WTC11 (cell line): ENCODE measurements around the gene CRACR2A. TPM values are rescaled to one million over a fixed set of nuclear protein-coding genes. Genes with fewer than 3 reads are reported as not detected.

Source experiments
- ATAC-seq: fragments of 200-7000 bp; cut with Tn5 transposase; 2 replicates; pipeline ENCODE4 v1.10.0; 2021; ENCODE audit warnings: mild to moderate bottlenecking, moderate library complexity
- CTCF ChIA-PET: fragments of 300-600 bp; sonication (Branson Sonifier 250); formaldehyde crosslinking; loops from one replicate; lab custom pipeline; 2021; ENCODE audit warnings: antibody characterized with exemption; lab: Charles Lee
- POLR2A ChIA-PET: fragments of 350-600 bp; sonication (Branson Sonifier 250); formaldehyde crosslinking; loops from one replicate; lab custom pipeline; 2021; ENCODE audit warnings: antibody characterized with exemption; lab: Charles Lee
- DNase-seq: peaks from one replicate; pipeline ENCODE4 v3.0.0; 2021; ENCODE audit warnings: low spot score
- H3K27ac Mint-ChIP-seq: 2 replicates; pipeline ENCODE4 v1.8.0; 2021; ENCODE audit warnings: mixed read lengths
- H3K27me3 Mint-ChIP-seq: 2 replicates; pipeline ENCODE4 v1.8.0; 2021; ENCODE audit warnings: low read depth, mild to moderate bottlenecking, moderate library complexity, mixed read lengths
- H3K36me3 Mint-ChIP-seq: 2 replicates; pipeline ENCODE4 v1.8.0; 2021; ENCODE audit warnings: mixed read lengths
- H3K4me1 Mint-ChIP-seq: 2 replicates; pipeline ENCODE4 v1.8.0; 2022; ENCODE audit warnings: mixed read lengths
- H3K4me3 Mint-ChIP-seq: 2 replicates; pipeline ENCODE4 v1.8.0; 2021; ENCODE audit warnings: mild to moderate bottlenecking, moderate library complexity, mixed read lengths
- H3K9me3 Mint-ChIP-seq: 2 replicates; pipeline ENCODE4 v1.8.0; 2021; ENCODE audit warnings: mixed read lengths
- ATF1 ChIP-seq: sonication (generic); formaldehyde crosslinking; IDR thresholded peaks from 2 replicates; pipeline ENCODE4 v1.8.1; 2023; ENCODE audit warnings: mild to moderate bottlenecking, moderate library complexity, missing genetic modification reagents
- CBFB ChIP-seq: sonication (generic); formaldehyde crosslinking; IDR thresholded peaks from 2 replicates; pipeline ENCODE4 v1.8.1; 2022; ENCODE audit warnings: mild to moderate bottlenecking, low read depth, missing genetic modification reagents
- EMX1 ChIP-seq: fragments of 250-450 bp; sonication (Bioruptor Pico); IDR thresholded peaks from 2 replicates; pipeline ENCODE4 v1.8.0; 2021; ENCODE audit warnings: mild to moderate bottlenecking
- ESRRA ChIP-seq: sonication (generic); formaldehyde crosslinking; IDR thresholded peaks from 2 replicates; pipeline ENCODE4 v1.8.1; 2022; ENCODE audit warnings: mild to moderate bottlenecking, missing genetic modification reagents, borderline replicate concordance
- ETV6 ChIP-seq: sonication (generic); formaldehyde crosslinking; IDR thresholded peaks from 2 replicates; pipeline ENCODE4 v1.8.1; 2022; ENCODE audit warnings: mild to moderate bottlenecking, missing genetic modification reagents
- JAZF1 ChIP-seq: fragments of 250-450 bp; sonication (Bioruptor Pico); IDR thresholded peaks from 2 replicates; pipeline ENCODE4 v1.9.0; 2021; ENCODE audit warnings: moderate library complexity, mild to moderate bottlenecking, inconsistent platforms
- JUN ChIP-seq: sonication (generic); formaldehyde crosslinking; IDR thresholded peaks from 2 replicates; pipeline ENCODE4 v1.8.0; 2023; ENCODE audit warnings: mild to moderate bottlenecking, missing genetic modification reagents
- NFATC4 ChIP-seq: fragments of 250-450 bp; sonication (Bioruptor Pico); IDR thresholded peaks from 2 replicates; pipeline ENCODE4 v1.9.0; 2021; ENCODE audit warnings: mild to moderate bottlenecking
- NR1H2 ChIP-seq: sonication (generic); formaldehyde crosslinking; IDR thresholded peaks from 2 replicates; pipeline ENCODE4 v1.9.0; 2021; ENCODE audit warnings: mild to moderate bottlenecking, moderate library complexity, missing genetic modification reagents
- NR2C2 ChIP-seq: sonication (generic); formaldehyde crosslinking; IDR thresholded peaks from 2 replicates; pipeline ENCODE4 v1.8.0; 2022; ENCODE audit warnings: mild to moderate bottlenecking, missing genetic modification reagents
- NR3C1 ChIP-seq: sonication (generic); formaldehyde crosslinking; conservative IDR thresholded peaks from 2 replicates; pipeline ENCODE4 v1.8.1; 2023; ENCODE audit warnings: low read depth, mild to moderate bottlenecking, missing genetic modification reagents
- OVOL2 ChIP-seq: fragments of 250-450 bp; sonication (Bioruptor Pico); IDR thresholded peaks from 2 replicates; pipeline ENCODE4 v1.9.0; 2021; ENCODE audit warnings: mild to moderate bottlenecking, borderline replicate concordance
- RELA ChIP-seq: sonication (generic); formaldehyde crosslinking; IDR thresholded peaks from 2 replicates; pipeline ENCODE4 v1.8.1; 2022; ENCODE audit warnings: missing genetic modification reagents, mild to moderate bottlenecking, borderline replicate concordance
- RORB ChIP-seq: fragments of 250-450 bp; sonication (Bioruptor Pico); IDR thresholded peaks from 2 replicates; pipeline ENCODE4 v1.9.0; 2021; ENCODE audit warnings: mild to moderate bottlenecking
- SP1 ChIP-seq: sonication (generic); formaldehyde crosslinking; conservative IDR thresholded peaks from 2 replicates; pipeline ENCODE4 v1.8.1; 2022; ENCODE audit warnings: missing genetic modification reagents
- ZBTB21 ChIP-seq: sonication (generic); formaldehyde crosslinking; IDR thresholded peaks from 2 replicates; pipeline ENCODE4 v1.8.1; 2023; ENCODE audit warnings: mild to moderate bottlenecking, missing genetic modification reagents, borderline replicate concordance
- ZNF138 ChIP-seq: sonication (generic); formaldehyde crosslinking; conservative IDR thresholded peaks from 2 replicates; pipeline ENCODE4 v1.8.1; 2022; ENCODE audit warnings: mild to moderate bottlenecking, moderate library complexity, missing genetic modification reagents
- ZNF219 ChIP-seq: sonication (generic); formaldehyde crosslinking; IDR thresholded peaks from 2 replicates; pipeline ENCODE4 v1.8.0; 2023; ENCODE audit warnings: missing genetic modification reagents, mild to moderate bottlenecking, borderline replicate concordance
- ZNF232 ChIP-seq: sonication (generic); formaldehyde crosslinking; IDR thresholded peaks from 2 replicates; pipeline ENCODE4 v1.8.0; 2022; ENCODE audit warnings: mild to moderate bottlenecking, missing genetic modification reagents
- ZNF263 ChIP-seq: sonication (generic); formaldehyde crosslinking; IDR thresholded peaks from 2 replicates; pipeline ENCODE4 v1.8.1; 2022; ENCODE audit warnings: low read depth, mild to moderate bottlenecking, moderate library complexity, missing genetic modification reagents
- ZNF671 ChIP-seq: fragments of 250-450 bp; sonication (Bioruptor Pico); IDR thresholded peaks from 2 replicates; pipeline ENCODE4 v1.8.0; 2021; ENCODE audit warnings: mild to moderate bottlenecking
- total RNA-seq: library from RNA; stranded (reverse); gene quantifications from 3 replicates; pipeline ENCODE4 v1.2.3, GENCODE V29; 2021
- TF ChIP-seq, protein P1 (sequence below): sonication (generic); formaldehyde crosslinking; IDR thresholded peaks from 2 replicates; pipeline ENCODE4 v1.8.0; 2022; ENCODE audit warnings: mild to moderate bottlenecking, missing genetic modification reagents
- TF ChIP-seq, protein P2 (sequence below): sonication (generic); formaldehyde crosslinking; IDR thresholded peaks from 2 replicates; pipeline ENCODE4 v1.8.0; 2022; ENCODE audit warnings: missing genetic modification reagents
- TF ChIP-seq, protein P3 (sequence below): sonication (generic); formaldehyde crosslinking; IDR thresholded peaks from 2 replicates; pipeline ENCODE4 v1.8.0; 2022; ENCODE audit warnings: mild to moderate bottlenecking, missing genetic modification reagents
- TF ChIP-seq, protein P4 (sequence below): sonication (generic); formaldehyde crosslinking; conservative IDR thresholded peaks from 2 replicates; pipeline ENCODE4 v1.8.1; 2022; ENCODE audit warnings: mild to moderate bottlenecking, missing genetic modification reagents
- TF ChIP-seq, protein P5 (sequence below): sonication (generic); formaldehyde crosslinking; IDR thresholded peaks from 2 replicates; pipeline ENCODE4 v1.8.0; 2022; ENCODE audit warnings: mild to moderate bottlenecking, missing genetic modification reagents

Gene CRACR2A
- total RNA-seq, 1 experiment from 2014 or later = 2.6 TPM

DNA sequence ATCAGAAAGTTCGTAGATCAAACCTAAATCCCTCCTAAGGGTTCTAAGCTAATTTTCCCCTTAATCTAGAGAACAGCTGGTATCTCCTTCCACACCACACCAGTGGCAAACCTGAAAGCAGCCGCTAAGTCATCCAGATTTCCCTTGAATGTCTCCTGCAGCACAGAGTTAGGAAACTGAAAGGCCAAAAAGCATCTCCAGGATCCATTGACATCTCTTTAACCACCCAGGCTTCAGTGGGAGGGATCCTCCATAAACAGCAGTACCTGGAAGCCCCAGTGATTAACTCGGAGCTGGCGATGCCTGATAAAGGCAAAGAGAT is 47.6 kb downstream of the CRACR2A start:
- H3K27ac Mint-ChIP-seq = no peak overlapping the region
- CTCF ChIA-PET = no interaction called here
- no peak overlapping the region for H3K4me3 Mint-ChIP-seq
- peaks cover 14% of the 10 kb centered on the region for H3K36me3 Mint-ChIP-seq
- H3K4me1 Mint-ChIP-seq = peaks cover 7% of the 10 kb centered on the region; the same call in 1 of the 2 replicates
- TF ChIP-seq ETV6 (CRISPR knock-in tag) (no peak), ZNF232 (CRISPR knock-in tag) (no peak), OVOL2 (CRISPR knock-in tag) (no peak), JUN (CRISPR knock-in tag) (no peak), EMX1 (CRISPR knock-in tag) (no peak), SP1 (CRISPR knock-in tag) (no peak)
- TF ChIP-seq, protein P1, sequence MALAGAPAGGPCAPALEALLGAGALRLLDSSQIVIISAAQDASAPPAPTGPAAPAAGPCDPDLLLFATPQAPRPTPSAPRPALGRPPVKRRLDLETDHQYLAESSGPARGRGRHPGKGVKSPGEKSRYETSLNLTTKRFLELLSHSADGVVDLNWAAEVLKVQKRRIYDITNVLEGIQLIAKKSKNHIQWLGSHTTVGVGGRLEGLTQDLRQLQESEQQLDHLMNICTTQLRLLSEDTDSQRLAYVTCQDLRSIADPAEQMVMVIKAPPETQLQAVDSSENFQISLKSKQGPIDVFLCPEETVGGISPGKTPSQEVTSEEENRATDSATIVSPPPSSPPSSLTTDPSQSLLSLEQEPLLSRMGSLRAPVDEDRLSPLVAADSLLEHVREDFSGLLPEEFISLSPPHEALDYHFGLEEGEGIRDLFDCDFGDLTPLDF = no peak
- TF ChIP-seq, protein P2, sequence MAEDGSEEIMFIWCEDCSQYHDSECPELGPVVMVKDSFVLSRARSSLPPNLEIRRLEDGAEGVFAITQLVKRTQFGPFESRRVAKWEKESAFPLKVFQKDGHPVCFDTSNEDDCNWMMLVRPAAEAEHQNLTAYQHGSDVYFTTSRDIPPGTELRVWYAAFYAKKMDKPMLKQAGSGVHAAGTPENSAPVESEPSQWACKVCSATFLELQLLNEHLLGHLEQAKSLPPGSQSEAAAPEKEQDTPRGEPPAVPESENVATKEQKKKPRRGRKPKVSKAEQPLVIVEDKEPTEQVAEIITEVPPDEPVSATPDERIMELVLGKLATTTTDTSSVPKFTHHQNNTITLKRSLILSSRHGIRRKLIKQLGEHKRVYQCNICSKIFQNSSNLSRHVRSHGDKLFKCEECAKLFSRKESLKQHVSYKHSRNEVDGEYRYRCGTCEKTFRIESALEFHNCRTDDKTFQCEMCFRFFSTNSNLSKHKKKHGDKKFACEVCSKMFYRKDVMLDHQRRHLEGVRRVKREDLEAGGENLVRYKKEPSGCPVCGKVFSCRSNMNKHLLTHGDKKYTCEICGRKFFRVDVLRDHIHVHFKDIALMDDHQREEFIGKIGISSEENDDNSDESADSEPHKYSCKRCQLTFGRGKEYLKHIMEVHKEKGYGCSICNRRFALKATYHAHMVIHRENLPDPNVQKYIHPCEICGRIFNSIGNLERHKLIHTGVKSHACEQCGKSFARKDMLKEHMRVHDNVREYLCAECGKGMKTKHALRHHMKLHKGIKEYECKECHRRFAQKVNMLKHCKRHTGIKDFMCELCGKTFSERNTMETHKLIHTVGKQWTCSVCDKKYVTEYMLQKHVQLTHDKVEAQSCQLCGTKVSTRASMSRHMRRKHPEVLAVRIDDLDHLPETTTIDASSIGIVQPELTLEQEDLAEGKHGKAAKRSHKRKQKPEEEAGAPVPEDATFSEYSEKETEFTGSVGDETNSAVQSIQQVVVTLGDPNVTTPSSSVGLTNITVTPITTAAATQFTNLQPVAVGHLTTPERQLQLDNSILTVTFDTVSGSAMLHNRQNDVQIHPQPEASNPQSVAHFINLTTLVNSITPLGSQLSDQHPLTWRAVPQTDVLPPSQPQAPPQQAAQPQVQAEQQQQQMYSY = no peak
- TF ChIP-seq, protein P3, sequence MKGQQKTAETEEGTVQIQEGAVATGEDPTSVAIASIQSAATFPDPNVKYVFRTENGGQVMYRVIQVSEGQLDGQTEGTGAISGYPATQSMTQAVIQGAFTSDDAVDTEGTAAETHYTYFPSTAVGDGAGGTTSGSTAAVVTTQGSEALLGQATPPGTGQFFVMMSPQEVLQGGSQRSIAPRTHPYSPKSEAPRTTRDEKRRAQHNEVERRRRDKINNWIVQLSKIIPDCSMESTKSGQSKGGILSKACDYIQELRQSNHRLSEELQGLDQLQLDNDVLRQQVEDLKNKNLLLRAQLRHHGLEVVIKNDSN (CRISPR knock-in tag) = no peak
- TF ChIP-seq, protein P4, sequence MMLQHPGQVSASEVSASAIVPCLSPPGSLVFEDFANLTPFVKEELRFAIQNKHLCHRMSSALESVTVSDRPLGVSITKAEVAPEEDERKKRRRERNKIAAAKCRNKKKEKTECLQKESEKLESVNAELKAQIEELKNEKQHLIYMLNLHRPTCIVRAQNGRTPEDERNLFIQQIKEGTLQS (CRISPR knock-in tag) = no peak
- TF ChIP-seq, all 79 proteins: peak for 0
- Mint-ChIP-seq H3K27me3 (no peaks in the 10 kb centered on the region), H3K9me3 (peaks cover 16% of the 10 kb centered on the region)
- ATAC-seq = no peak
- POLR2A ChIA-PET = no interaction called here
- no peak for DNase-seq

DNA sequence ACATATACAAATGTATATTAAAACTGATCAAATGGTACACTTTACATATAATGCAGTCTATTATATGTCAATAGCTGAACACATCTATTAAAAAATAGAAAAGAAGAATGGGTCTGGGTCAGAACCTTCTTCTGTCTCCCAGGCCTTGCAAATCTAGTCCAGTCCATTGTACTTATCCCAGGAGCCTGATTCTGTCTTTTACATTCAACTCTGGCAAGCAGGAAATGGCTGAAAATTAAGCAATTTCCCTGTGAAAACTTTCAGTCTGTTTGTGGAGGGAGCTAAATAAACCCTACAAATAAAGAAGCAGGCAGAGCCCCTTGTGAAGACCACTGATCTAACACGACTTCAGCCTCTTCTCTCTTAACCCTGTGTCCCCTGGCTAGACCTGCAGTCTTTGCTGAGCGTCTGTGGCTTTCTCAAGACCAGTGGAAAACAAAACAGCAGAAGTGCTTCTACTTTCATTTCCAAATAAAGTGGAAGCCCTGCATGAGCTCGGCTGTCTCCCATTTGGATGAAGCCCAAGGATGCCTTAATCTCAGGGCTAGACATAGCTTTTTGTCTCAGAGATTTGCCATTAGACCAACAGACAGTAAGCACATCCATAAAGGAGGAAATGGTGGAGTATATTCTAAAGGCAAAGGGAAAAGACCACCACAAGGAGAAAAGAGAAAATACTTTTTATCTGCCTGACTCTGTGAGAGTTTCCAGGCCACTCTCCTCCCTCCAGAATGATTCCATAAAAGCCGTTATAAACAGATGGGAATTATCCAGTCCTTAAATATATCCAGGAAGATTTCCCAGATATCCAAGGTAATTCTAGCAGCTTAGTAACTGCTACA is 48.2 kb downstream of the CRACR2A start:
- Mint-ChIP-seq H3K4me3 (no peak overlapping the region), H3K36me3 (peaks cover 14% of the 10 kb centered on the region), H3K4me1 (peaks cover 7% of the 10 kb centered on the region; the same call in 1 of the 2 replicates), H3K9me3 (peaks cover 16% of the 10 kb centered on the region), H3K27ac (no peak overlapping the region), H3K27me3 (no peaks in the 10 kb centered on the region)
- DNase-seq = no peak
- no peak for ATAC-seq
- POLR2A ChIA-PET = no interaction called here
- CTCF ChIA-PET = interaction anchor here (0.5 to 0.8 kb wide), 2 partner anchors 59 to 404 kb away, joined by 3 read pairs; no protein-coding TSS in a partner anchor
- TF ChIP-seq ATF1 (CRISPR knock-in tag) = no peak
- no peak for TF ChIP-seq ESRRA (CRISPR knock-in tag)
- TF ChIP-seq NR2C2 (CRISPR knock-in tag) = no peak
- TF ChIP-seq RELA (CRISPR knock-in tag) = no peak
- TF ChIP-seq RORB = no peak
- no peak for TF ChIP-seq NFATC4 (CRISPR knock-in tag)
- no peak for TF ChIP-seq NR1H2 (CRISPR knock-in tag)
- no peak for TF ChIP-seq CBFB (CRISPR knock-in tag)
- TF ChIP-seq JAZF1 (CRISPR knock-in tag) = no peak
- TF ChIP-seq, protein P5, sequence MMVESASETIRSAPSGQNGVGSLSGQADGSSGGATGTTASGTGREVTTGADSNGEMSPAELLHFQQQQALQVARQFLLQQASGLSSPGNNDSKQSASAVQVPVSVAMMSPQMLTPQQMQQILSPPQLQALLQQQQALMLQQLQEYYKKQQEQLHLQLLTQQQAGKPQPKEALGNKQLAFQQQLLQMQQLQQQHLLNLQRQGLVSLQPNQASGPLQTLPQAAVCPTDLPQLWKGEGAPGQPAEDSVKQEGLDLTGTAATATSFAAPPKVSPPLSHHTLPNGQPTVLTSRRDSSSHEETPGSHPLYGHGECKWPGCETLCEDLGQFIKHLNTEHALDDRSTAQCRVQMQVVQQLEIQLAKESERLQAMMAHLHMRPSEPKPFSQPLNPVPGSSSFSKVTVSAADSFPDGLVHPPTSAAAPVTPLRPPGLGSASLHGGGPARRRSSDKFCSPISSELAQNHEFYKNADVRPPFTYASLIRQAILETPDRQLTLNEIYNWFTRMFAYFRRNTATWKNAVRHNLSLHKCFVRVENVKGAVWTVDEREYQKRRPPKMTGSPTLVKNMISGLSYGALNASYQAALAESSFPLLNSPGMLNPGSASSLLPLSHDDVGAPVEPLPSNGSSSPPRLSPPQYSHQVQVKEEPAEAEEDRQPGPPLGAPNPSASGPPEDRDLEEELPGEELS (CRISPR knock-in tag) = no peak
- TF ChIP-seq ZNF138 = no peak
- TF ChIP-seq ZBTB21 (CRISPR knock-in tag) = no peak
- TF ChIP-seq ZNF219 (CRISPR knock-in tag) = no peak
- no peak for TF ChIP-seq NR3C1 (CRISPR knock-in tag)
- no peak for TF ChIP-seq ZNF671 (CRISPR knock-in tag)
- no peak for TF ChIP-seq ZNF263 (CRISPR knock-in tag)
- no peak for TF ChIP-seq ETV6 (CRISPR knock-in tag)
- TF ChIP-seq, protein P1 = no peak
